NCI-H345 treated with DMSO at 0.1 percent for 48 hours (cell line): ENCODE measurements around the gene GATA2.
A peak's percentile ranks its signal among the peaks of the same experiment; 100 is the strongest.

Experiments used
- DNase-seq: peaks from one replicate; lab custom pipeline; 2025; ENCODE audit not compliant: unreplicated experiment; lab: John Stamatoyannopoulos, UW

GATA2 gene

GRCh38 chr3:128503164-128503651 lies 10.2 kb upstream of the GATA2 start:
- DNase-seq, result no peak

- DNase-seq, result no peak
Observed at GRCh38 chr3:128502712-128503111, 9.7 kb upstream of the GATA2 start.

- DNase-seq, result no peak
Observed at GRCh38 chr3:128501431-128501830, 8.4 kb upstream of the GATA2 start.

DNA sequence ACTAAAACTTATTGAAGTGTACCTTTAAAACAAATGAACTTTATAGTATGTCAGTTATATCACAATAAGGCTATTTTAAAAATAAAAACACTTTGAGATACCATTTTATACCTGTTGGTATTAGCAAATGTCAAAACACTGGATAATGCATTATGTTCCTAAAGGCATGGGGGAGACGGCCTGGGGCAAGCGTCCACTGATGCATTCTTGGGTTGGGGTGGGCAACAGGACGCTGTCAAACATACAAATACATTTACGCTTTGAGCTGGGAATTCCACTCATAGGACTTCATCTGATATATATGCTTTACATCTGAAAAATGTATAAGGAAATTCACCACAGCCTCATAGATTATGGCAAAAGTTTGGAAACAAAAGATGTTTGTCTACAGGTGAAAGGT lies 7.6 kb upstream of the GATA2 start:
- DNase-seq, result no peak

DNA sequence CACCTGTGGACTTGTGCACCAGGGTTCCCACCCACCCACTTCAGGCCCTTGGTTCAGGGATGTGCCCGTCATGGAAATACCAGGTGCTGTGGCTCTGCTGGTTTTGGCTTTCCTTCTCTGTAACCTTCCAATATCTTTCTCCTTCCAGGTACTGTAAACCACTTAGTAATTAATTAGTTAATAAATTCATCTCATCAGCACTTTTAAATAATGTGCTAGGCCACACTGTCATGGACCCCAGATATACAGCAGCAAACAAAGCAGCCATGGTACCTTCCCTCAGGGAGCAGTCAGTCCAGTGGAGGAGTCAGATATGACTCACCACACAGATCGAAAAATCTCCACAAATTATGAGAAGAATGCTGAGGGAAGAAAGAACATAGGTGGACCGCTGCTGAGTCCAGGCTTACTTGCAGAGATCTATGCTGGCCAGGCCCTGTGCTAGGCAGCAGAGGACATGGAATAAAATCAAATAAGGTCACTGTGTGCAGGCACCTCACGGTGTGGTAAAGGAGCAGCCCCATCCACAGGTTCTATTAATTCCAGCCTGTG lies 6.8 kb upstream of the GATA2 start:
- DNase-seq, result no peak

- no peak for DNase-seq
Observed at GRCh38 chr3:128498901-128499530, 6.0 kb upstream of the GATA2 start.

DNA sequence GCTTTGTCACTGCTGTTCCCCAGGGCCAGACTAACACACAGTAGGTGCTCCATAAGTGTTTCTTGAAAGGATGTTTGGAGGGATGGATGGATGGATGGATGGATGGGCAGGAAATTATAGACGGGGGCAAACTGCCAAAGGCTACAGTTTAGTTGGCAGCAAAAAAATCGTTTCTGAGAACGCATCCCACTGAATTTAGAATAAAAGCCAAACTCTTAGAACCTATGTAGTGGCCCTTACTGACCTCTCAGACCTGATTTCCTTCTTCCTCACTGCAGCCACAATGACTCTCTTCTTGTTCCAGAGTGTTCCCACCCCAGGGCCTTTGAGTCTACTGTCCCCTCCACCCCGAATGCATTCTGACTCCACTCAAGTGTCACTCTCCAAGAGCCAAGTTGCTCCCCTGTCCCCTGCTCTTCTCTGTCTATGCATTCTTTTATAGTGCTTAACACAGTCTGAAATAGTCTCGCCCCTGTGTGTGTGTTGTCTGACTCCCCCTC lies 5.2 kb upstream of the GATA2 start:
- no peak for DNase-seq

GRCh38 chr3:128497305-128498126 lies 4.5 kb upstream of the GATA2 start:
- peak; percentile 13 for DNase-seq

- DNase-seq, result no peak
Observed at GRCh38 chr3:128496602-128497304, 3.8 kb upstream of the GATA2 start.

- DNase-seq, result no peak
Observed at GRCh38 chr3:128496019-128496601, 3.1 kb upstream of the GATA2 start.

DNA sequence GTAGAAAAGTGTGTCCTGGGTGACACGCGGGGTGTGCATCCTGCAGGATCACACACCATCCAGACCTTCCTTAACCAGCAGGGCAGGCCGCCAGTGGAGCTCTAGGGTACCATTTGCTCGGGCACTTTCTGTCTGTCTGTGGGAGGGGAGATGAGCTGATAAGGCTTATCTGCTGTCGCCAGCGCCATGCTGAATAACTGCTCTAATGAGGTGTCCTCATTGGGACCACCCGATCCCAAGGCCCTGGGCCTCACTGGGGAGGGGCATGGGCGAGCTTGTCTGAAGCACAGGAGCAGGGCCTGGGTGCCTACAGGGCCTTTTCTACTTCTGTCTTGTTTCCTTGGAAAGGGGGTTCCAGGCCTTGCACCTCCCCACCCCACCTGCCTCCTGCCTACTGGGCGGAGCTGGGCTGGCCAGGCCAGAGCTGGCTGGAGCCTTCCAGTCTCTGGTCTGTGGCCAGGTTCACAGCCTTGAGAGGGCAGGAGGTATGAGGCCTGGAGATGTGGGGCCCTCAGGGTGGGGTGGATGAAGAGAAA lies 2.5 kb upstream of the GATA2 start:
- DNase-seq, result no peak

- no peak for DNase-seq
Observed at GRCh38 chr3:128494367-128494650, 1.3 kb upstream of the GATA2 start.

DNA sequence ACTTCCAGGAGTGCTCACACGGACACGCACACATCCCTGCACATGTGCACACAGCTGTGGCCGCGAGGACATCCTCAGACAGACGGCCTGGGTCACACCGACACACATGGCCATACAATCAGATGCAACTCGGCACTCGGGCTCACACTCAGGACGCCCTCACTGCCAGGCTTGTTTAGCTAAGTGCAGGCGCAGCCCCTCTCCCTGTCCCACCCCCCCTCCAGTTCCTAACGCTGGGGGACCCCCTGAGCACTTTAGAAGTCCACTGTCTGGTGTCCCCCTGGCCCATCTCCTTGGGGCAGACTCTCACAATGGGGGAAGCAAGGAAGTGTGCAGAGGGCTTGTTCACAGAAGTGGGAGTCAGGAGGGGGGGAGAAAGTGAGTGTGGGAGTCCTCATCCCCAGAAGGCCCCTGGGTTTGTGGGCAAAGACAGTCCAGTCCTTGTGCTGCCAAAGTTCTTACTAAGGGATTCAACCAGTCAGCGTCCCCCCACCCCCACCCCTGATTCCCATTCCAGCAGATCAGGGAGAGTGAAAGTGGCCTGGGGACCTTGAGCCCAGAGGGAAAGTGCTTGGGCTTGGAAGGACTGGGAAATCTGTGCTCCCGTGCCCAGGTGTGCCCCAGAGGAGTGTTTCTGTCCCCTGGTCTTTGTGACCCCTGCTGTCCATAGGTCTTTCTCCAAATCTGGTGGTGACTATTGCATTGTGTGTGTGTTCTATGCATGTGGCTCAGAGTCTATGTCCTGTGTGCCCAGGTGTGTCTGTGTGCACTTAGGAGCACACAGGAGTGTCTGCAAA lies 767 bp upstream of the GATA2 start:
- DNase-seq, result no peak

DNA sequence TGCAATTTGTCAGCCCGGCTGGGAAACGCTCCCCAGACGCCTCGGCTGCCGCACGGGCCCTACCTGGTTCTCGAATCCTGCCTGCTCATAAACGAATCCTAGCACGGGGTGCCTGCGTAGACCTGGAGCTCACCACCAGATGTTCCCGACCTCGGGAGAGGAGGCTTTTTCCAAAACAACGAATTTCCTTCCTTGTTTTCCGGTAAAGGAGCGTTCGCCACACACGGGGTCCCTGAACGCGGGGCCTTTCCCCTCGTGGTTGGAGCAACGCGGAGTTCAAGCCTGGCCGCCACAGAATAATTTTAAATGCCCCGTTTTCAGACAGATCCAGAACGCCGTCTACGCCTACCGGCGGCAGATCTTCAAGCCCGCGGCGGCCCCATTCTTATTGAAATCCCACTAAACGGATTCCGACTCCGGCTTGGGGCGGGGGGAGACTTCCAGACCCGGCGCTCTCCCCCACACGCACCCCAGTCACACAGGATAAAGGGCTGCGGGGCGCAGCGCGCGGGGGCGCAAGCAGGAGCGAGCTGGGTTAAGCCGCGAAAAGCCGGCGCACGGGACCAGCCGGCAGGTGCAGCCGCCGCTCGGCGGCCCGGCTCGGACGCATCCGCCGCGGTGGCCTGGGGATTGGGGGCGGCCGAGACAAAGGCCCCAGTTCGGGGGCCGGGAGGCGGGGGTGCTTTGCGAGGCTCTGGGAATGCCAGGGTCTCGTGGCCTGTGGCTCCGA lies 895 bp downstream of the GATA2 start:
- DNase-seq, result no peak

DNA sequence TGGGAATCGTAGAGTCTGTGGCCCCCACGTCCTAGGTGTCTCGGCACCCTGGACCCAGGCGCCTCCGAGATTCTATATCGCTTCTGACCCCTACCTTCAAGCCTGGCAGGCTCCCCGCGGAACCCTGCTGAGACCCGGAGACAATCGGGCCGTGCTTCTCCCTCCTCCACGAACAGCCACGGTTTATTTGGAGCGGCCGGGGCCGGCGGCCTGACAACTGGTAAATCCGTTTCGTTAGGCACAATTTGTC lies 1.4 kb downstream of the GATA2 start:
- peak; percentile 21 for DNase-seq

- DNase-seq, result no peak
Observed at GRCh38 chr3:128490915-128491690, 1.9 kb downstream of the GATA2 start.

DNA sequence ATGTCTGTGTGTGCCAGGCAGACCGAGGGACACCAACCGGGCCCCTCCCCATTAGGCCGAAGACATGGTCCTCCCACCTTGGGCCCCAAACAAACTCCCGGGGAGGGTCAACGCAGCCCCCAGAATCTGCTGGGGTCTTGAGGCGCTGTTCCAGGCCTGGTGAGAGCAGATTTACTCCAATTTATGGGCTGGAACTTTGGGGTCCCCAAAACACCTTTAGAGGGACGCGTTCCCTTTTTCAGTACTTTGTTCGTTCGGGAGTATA lies 2.4 kb downstream of the GATA2 start:
- no peak for DNase-seq

- no peak for DNase-seq
Observed at GRCh38 chr3:128489927-128490649, 2.9 kb downstream of the GATA2 start.

- no peak for DNase-seq
Observed at GRCh38 chr3:128489674-128489926, 3.4 kb downstream of the GATA2 start.
